ENCODE results near the gene LRP6. TPM values are rescaled to one million over a fixed set of nuclear protein-coding genes. Genes with fewer than 3 reads are reported as not detected.
"Not testable (repeated sequence)": the region's sequence is repeated elsewhere in the genome, so short reads cannot be mapped to it uniquely, and the experiment has no call there.

LRP6 gene
- total RNA-seq, 1 experiment from 2014 or later: 22.0 TPM

DNA sequence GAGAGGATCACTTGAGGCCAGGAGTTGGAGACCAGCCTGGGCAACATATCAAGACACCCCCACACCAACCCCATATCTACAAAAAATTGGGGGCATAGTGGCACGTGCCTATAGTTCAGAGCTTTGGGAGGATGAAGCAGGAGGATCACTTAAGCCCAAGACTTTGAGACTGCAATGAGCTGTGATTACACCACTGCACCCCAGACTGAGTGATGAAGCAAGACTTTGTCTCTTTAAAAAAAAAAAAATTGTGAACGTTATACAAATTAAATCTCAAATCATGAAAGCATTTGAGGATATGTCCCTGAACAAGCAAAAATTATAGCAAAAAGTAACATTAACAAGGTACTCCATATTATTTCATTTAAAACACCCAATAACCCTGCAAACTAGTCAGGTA is 2.9 kb downstream of the LRP6 start:
- intact Hi-C loops (cut with micrococcal nuclease; ENCODE audit: unreplicated experiment): no loop called here
- ATAC-seq (no peak), DNase-seq (ENCODE audit: low read depth, low spot score) (no peak)
- H3K36me3 ChIP-seq (ENCODE audit: control insufficient read depth, insufficient read depth, low read length): no peaks in the 10 kb centered on the region
- ChIA-PET CTCF (no interaction called here), POLR2A (interaction anchor here (0.6 kb wide), 1 partner anchor 102 kb away, joined by 3 read pairs; no protein-coding TSS in a partner anchor)
- BruUV-seq (replicated peaks): no TSS peak
- H3K4me3 ChIP-seq (ENCODE audit: low read depth in 2 of 2, low read length in 2 of 2): no peak overlapping the region
- in situ Hi-C loops (cut with HindIII; ENCODE audit: low pct_unique_long_range_greater_than_20kb, low sequenced_read_pairs): no loop called here
- H3K4me1 ChIP-seq (ENCODE audit: control insufficient read depth, insufficient read depth, low read length): peaks cover 6% of the 10 kb centered on the region; the same call in 1 of the 2 replicates
- no peak overlapping the region for H3K27ac ChIP-seq (ENCODE audit: low read length)
- H3K27me3 ChIP-seq (ENCODE audit: control insufficient read depth, insufficient read depth, low read length): no peaks in the 10 kb centered on the region
- TF ChIP-seq, protein P1, sequence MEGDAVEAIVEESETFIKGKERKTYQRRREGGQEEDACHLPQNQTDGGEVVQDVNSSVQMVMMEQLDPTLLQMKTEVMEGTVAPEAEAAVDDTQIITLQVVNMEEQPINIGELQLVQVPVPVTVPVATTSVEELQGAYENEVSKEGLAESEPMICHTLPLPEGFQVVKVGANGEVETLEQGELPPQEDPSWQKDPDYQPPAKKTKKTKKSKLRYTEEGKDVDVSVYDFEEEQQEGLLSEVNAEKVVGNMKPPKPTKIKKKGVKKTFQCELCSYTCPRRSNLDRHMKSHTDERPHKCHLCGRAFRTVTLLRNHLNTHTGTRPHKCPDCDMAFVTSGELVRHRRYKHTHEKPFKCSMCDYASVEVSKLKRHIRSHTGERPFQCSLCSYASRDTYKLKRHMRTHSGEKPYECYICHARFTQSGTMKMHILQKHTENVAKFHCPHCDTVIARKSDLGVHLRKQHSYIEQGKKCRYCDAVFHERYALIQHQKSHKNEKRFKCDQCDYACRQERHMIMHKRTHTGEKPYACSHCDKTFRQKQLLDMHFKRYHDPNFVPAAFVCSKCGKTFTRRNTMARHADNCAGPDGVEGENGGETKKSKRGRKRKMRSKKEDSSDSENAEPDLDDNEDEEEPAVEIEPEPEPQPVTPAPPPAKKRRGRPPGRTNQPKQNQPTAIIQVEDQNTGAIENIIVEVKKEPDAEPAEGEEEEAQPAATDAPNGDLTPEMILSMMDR (IDR thresholded peaks at IDR 0.05): no peak
- TF ChIP-seq SIN3A (IDR thresholded peaks at IDR 0.05; ENCODE audit: borderline replicate concordance, insufficient read depth, low read depth, low read length) (no peak), TCF7L2 (IDR thresholded peaks at IDR 0.05; ENCODE audit: low read depth, low read length) (no peak), POLR2AphosphoS5 (IDR thresholded peaks at IDR 0.05; ENCODE audit: low read depth, low read length) (no peak)
- TF ChIP-seq, protein P2, sequence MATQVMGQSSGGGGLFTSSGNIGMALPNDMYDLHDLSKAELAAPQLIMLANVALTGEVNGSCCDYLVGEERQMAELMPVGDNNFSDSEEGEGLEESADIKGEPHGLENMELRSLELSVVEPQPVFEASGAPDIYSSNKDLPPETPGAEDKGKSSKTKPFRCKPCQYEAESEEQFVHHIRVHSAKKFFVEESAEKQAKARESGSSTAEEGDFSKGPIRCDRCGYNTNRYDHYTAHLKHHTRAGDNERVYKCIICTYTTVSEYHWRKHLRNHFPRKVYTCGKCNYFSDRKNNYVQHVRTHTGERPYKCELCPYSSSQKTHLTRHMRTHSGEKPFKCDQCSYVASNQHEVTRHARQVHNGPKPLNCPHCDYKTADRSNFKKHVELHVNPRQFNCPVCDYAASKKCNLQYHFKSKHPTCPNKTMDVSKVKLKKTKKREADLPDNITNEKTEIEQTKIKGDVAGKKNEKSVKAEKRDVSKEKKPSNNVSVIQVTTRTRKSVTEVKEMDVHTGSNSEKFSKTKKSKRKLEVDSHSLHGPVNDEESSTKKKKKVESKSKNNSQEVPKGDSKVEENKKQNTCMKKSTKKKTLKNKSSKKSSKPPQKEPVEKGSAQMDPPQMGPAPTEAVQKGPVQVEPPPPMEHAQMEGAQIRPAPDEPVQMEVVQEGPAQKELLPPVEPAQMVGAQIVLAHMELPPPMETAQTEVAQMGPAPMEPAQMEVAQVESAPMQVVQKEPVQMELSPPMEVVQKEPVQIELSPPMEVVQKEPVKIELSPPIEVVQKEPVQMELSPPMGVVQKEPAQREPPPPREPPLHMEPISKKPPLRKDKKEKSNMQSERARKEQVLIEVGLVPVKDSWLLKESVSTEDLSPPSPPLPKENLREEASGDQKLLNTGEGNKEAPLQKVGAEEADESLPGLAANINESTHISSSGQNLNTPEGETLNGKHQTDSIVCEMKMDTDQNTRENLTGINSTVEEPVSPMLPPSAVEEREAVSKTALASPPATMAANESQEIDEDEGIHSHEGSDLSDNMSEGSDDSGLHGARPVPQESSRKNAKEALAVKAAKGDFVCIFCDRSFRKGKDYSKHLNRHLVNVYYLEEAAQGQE (IDR thresholded peaks at IDR 0.05; ENCODE audit: insufficient read depth in 1 of 2, low read depth in 2 of 2, low read length in 1 of 2): no peak
- H3K9me3 ChIP-seq (ENCODE audit: control insufficient read depth, insufficient read depth, low read depth, low read length): no peaks in the 10 kb centered on the region

DNA sequence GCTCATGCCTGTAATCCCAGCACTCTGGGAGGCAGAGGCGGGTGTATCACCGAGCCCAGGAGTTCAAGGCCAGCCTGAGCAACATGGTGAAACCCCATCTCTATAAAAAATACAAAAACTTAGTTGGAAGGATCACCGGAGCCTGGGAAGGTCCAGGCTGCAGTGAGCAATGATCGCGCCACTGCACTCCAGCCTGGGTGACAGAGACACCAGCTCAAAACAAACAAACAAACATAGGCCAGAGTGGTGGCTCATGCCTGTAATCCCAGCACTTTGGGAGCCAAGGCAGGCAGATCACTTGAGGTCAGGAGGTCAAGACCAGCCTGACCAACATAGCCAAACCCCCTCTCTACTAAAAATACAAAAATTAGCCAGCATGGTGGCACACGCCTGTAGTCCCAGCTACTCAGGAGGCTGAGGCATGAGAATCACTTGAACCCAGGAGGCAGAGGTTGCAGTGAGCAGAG is 10.5 kb downstream of the LRP6 start:
- CTCF ChIA-PET; H3K4me1 ChIP-seq (ENCODE audit: control insufficient read depth, insufficient read depth, low read length); intact Hi-C loops (cut with micrococcal nuclease; ENCODE audit: unreplicated experiment); H3K9me3 ChIP-seq (ENCODE audit: control insufficient read depth, insufficient read depth, low read depth, low read length); ATAC-seq; in situ Hi-C loops (cut with HindIII; ENCODE audit: low pct_unique_long_range_greater_than_20kb, low sequenced_read_pairs); H3K36me3 ChIP-seq (ENCODE audit: control insufficient read depth, insufficient read depth, low read length); H3K4me3 ChIP-seq (ENCODE audit: low read depth in 2 of 2, low read length in 2 of 2); H3K27me3 ChIP-seq (ENCODE audit: control insufficient read depth, insufficient read depth, low read length); H3K27ac ChIP-seq (ENCODE audit: low read length); BruUV-seq (replicated peaks); POLR2A ChIA-PET; DNase-seq (ENCODE audit: low read depth, low spot score): not testable (repeated sequence)

DNA sequence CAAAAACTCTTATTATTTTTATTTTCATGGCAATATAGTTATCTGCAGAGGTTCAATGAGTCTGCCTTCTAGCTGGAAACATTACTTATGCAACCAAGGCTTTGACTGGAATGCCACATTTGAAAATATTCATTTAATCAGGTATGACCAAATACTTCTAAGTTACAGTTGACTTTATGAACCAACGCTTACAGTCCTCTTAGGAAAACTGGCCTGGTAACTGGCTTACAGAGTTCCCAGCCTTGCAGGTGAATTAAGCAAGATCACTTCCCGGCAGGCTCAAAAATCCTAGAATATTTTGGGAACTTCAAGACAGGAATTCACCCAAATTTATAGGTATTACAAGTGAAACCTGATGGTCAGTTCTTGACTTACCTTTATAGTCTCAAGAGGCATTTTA is 12.3 kb downstream of the LRP6 start:
- TF ChIP-seq SIN3A (IDR thresholded peaks at IDR 0.05; ENCODE audit: borderline replicate concordance, insufficient read depth, low read depth, low read length) (no peak), POLR2AphosphoS5 (IDR thresholded peaks at IDR 0.05; ENCODE audit: low read depth, low read length) (no peak), TCF7L2 (IDR thresholded peaks at IDR 0.05; ENCODE audit: low read depth, low read length) (no peak)
- TF ChIP-seq, protein P2 (IDR thresholded peaks at IDR 0.05; ENCODE audit: insufficient read depth in 1 of 2, low read depth in 2 of 2, low read length in 1 of 2): no peak
- TF ChIP-seq, protein P1 (IDR thresholded peaks at IDR 0.05): no peak
- in situ Hi-C loops (cut with HindIII; ENCODE audit: low pct_unique_long_range_greater_than_20kb, low sequenced_read_pairs): no loop called here
- intact Hi-C loops (cut with micrococcal nuclease; ENCODE audit: unreplicated experiment): no loop called here
- DNase-seq (ENCODE audit: low read depth, low spot score): no peak
- ATAC-seq: no peak
- CTCF ChIA-PET: no interaction called here
- POLR2A ChIA-PET: interaction anchor here (0.5 to 0.8 kb wide), 2 partner anchors 29 to 526 kb away, joined by 3 to 8 read pairs; no protein-coding TSS in a partner anchor
- H3K4me1 ChIP-seq (ENCODE audit: control insufficient read depth, insufficient read depth, low read length): no peaks in the 10 kb centered on the region
- BruUV-seq (replicated peaks): no TSS peak
- H3K36me3 ChIP-seq (ENCODE audit: control insufficient read depth, insufficient read depth, low read length): no peaks in the 10 kb centered on the region
- H3K9me3 ChIP-seq (ENCODE audit: control insufficient read depth, insufficient read depth, low read depth, low read length): no peaks in the 10 kb centered on the region
- H3K27me3 ChIP-seq (ENCODE audit: control insufficient read depth, insufficient read depth, low read length): no peaks in the 10 kb centered on the region
- no peak overlapping the region for H3K4me3 ChIP-seq (ENCODE audit: low read depth in 2 of 2, low read length in 2 of 2)
- no peak overlapping the region for H3K27ac ChIP-seq (ENCODE audit: low read length)

All from Panc1 (cell line).